ENCODE measurements around the gene DUSP28. TPM values are rescaled to one million over a fixed set of nuclear protein-coding genes. Genes with fewer than 3 reads are reported as not detected.

DUSP28 gene
- total and polyA plus RNA-seq, 2 donors (not counting 1 experiment from before 2014, with no cell fraction given), result 19.0 to 19.1 TPM

GRCh38 chr2:240551811-240552210 is 8.3 kb upstream of the DUSP28 start:
- Histone ChIP-seq H3K4me1 (ENCODE audit: control insufficient read depth in 2 of 2, insufficient read depth in 2 of 2, low read length in 2 of 2) (peaks cover 12 to 14% of the 10 kb centered on the region in 2 donors), H2AFZ (ENCODE audit: insufficient read depth, low read depth, low read length, poor library complexity, severe bottlenecking) (no peak overlapping the region), H3K27ac (ENCODE audit: low read length in 2 of 2) (peak overlapping the region; percentile 28 to 78), H3K4me2 (replicated peaks; ENCODE audit: low read depth, low read length, poor library complexity, severe bottlenecking) (peak overlapping the region; percentile 32), H3K9me3 (ENCODE audit: control extremely low read depth in 1 of 3, control insufficient read depth in 2 of 3, insufficient read depth in 1 of 3, low read length in 2 of 3) (peaks cover 0 to 4% (median 0%) of the 10 kb centered on the region in 3 donors), H3K79me2 (ENCODE audit: control insufficient read depth, insufficient read depth, low read length) (peaks cover 40% of the 10 kb centered on the region), H3K27me3 (replicated peaks in 1 of 4; ENCODE audit: control extremely low read depth in 1 of 4, control insufficient read depth in 3 of 4, insufficient read depth in 4 of 4, low read length in 3 of 4) (no peaks in the 10 kb centered on the region), H3K9ac (ENCODE audit: low read length) (no peak overlapping the region), H4K20me1 (ENCODE audit: control insufficient read depth, insufficient read depth, low read length, poor library complexity, severe bottlenecking) (peaks cover 40% of the 10 kb centered on the region), H3K4me3 (ENCODE audit: control extremely low read depth in 1 of 5, extremely low read depth in 1 of 5, insufficient read depth in 1 of 5, low read depth in 2 of 5, low read length in 4 of 5) (no peak overlapping the region), H3K36me3 (replicated peaks in 1 of 2; ENCODE audit: control extremely low read depth in 1 of 2, control insufficient read depth in 1 of 2, extremely low read depth in 1 of 2, insufficient read depth in 2 of 2, low read length in 1 of 2) (peaks cover 1 to 24% of the 10 kb centered on the region in 2 experiments)
- H3K4me3 Mint-ChIP-seq, result no peak overlapping the region
- DNase-seq (peak; percentile 42), ATAC-seq (ENCODE audit: low read depth) (no peak)
- peaks cover 25% of the 10 kb centered on the region for H3K4me1 Mint-ChIP-seq
- WGBS (ENCODE audit: insufficient coverage), result no CpG with 5 or more reads among the region's 1 CpG
- intact Hi-C loops (cut with micrococcal nuclease), result no loop called here
- ChIA-PET CTCF (interaction anchor here (0.7 to 1.8 kb wide), 3 partner anchors 9 to 69 kb away, joined by 3 to 4 read pairs (median 3); partner anchors contain the start of gene DUSP28), POLR2A (interaction anchor here (0.8 kb wide), 1 partner anchor 10 kb away, joined by 3 read pairs; no protein-coding TSS in a partner anchor)
- H3K9me3 Mint-ChIP-seq (ENCODE audit: insufficient read depth), result peaks cover 3% of the 10 kb centered on the region
- peak overlapping the region; percentile 80 for H3K27ac Mint-ChIP-seq
- no peak for TF ChIP-seq CTCF (IDR thresholded peaks at IDR 0.05)
- TF ChIP-seq EZH2 (IDR thresholded peaks at IDR 0.05; ENCODE audit: borderline replicate concordance, insufficient read depth, low read depth, low read length, poor library complexity, severe bottlenecking), result no peak
- no peaks in the 10 kb centered on the region for H3K27me3 Mint-ChIP-seq

GRCh38 chr2:240553956-240554480 is 6.1 kb upstream of the DUSP28 start:
- H3K27ac ChIP-seq (ENCODE audit: low read length in 2 of 2), result no peak overlapping the region
- TF ChIP-seq EZH2 (IDR thresholded peaks at IDR 0.05; ENCODE audit: borderline replicate concordance, insufficient read depth, low read depth, low read length, poor library complexity, severe bottlenecking), result no peak
- TF ChIP-seq CTCF (IDR thresholded peaks at IDR 0.05), result no peak
- H3K79me2 ChIP-seq (ENCODE audit: control insufficient read depth, insufficient read depth, low read length), result peaks cover 62% of the 10 kb centered on the region
- DNase-seq (no peak), ATAC-seq (ENCODE audit: low read depth) (no peak)
- peaks cover 1 to 26% of the 10 kb centered on the region in 2 experiments for H3K36me3 ChIP-seq (replicated peaks in 1 of 2; ENCODE audit: control extremely low read depth in 1 of 2, control insufficient read depth in 1 of 2, extremely low read depth in 1 of 2, insufficient read depth in 2 of 2, low read length in 1 of 2)
- no peak overlapping the region for H3K9ac ChIP-seq (ENCODE audit: low read length)
- H3K9me3 ChIP-seq (ENCODE audit: control extremely low read depth in 1 of 3, control insufficient read depth in 2 of 3, insufficient read depth in 1 of 3, low read length in 2 of 3), result peaks cover 0 to 4% (median 0%) of the 10 kb centered on the region in 3 donors
- no peak overlapping the region for H3K4me2 ChIP-seq (replicated peaks; ENCODE audit: low read depth, low read length, poor library complexity, severe bottlenecking)
- ChIA-PET POLR2A (no interaction called here), CTCF (no interaction called here)
- peaks cover 30 to 35% of the 10 kb centered on the region in 2 donors for H3K4me1 ChIP-seq (ENCODE audit: control insufficient read depth in 2 of 2, insufficient read depth in 2 of 2, low read length in 2 of 2)
- H3K27ac Mint-ChIP-seq, result no peak overlapping the region
- H4K20me1 ChIP-seq (ENCODE audit: control insufficient read depth, insufficient read depth, low read length, poor library complexity, severe bottlenecking), result peaks cover 62% of the 10 kb centered on the region
- H3K27me3 Mint-ChIP-seq, result no peaks in the 10 kb centered on the region
- H3K27me3 ChIP-seq (replicated peaks in 1 of 4; ENCODE audit: control extremely low read depth in 1 of 4, control insufficient read depth in 3 of 4, insufficient read depth in 4 of 4, low read length in 3 of 4), result no peaks in the 10 kb centered on the region
- WGBS (ENCODE audit: insufficient coverage), result 97% methylated on average over 7 of the region's 7 CpGs
- intact Hi-C loops (cut with micrococcal nuclease), result no loop called here
- no peak overlapping the region for H3K4me3 ChIP-seq (ENCODE audit: control extremely low read depth in 1 of 5, extremely low read depth in 1 of 5, insufficient read depth in 1 of 5, low read depth in 2 of 5, low read length in 4 of 5)
- peaks cover 3% of the 10 kb centered on the region for H3K9me3 Mint-ChIP-seq (ENCODE audit: insufficient read depth)
- no peak overlapping the region for H2AFZ ChIP-seq (ENCODE audit: insufficient read depth, low read depth, low read length, poor library complexity, severe bottlenecking)
- H3K4me1 Mint-ChIP-seq, result peaks cover 37% of the 10 kb centered on the region
- no peak overlapping the region for H3K4me3 Mint-ChIP-seq

All from B cell (primary cell).